Thoracic aorta (tissue), 2 donors: ENCODE measurements around the gene KIAA0753. TPM values are rescaled to one million over a fixed set of nuclear protein-coding genes. Genes with fewer than 3 reads are reported as not detected.

Experiments used
- ATAC-seq: fragments of 150-250 bp; one replicate; pipeline ENCODE4 v1.8.0; 2017; ENCODE audit warnings: low read depth; ENCODE audit not compliant: insufficient number of reproducible peaks, low FRiP score
- DNase-seq: peaks from one replicate; pipeline ENCODE4 v3.0.0-alpha.2; 2020; ENCODE audit warnings: low spot score
- H3K27ac ChIP-seq, 2 donors: fragments of 200-600 bp; sonication (generic); 1 replicate in 1 of 2; 2 replicates in 1 of 2; pipeline ENCODE4 v1.5.1; 2016; ENCODE audit warnings: mild to moderate bottlenecking in 2 of 2, moderate library complexity in 2 of 2
- H3K27me3 ChIP-seq: fragments of 200-600 bp; sonication (generic); replicated peaks from 2 replicates; pipeline ENCODE4 v1.6.0; 2016; ENCODE audit warnings: mild to moderate bottlenecking; ENCODE audit not compliant: insufficient read depth
- H3K36me3 ChIP-seq: fragments of 200-600 bp; sonication (generic); one replicate; pipeline ENCODE4 v1.5.1; 2016
- H3K4me1 ChIP-seq, 2 donors: fragments of 200-600 bp; sonication (generic); 1 replicate in 1 of 2; 2 replicates in 1 of 2; pipeline versions ENCODE4 v1.5.1 to v1.6.0; 2016; ENCODE audit warnings: low read depth in 2 of 2, mild to moderate bottlenecking in 1 of 2; ENCODE audit not compliant: control insufficient read depth in 1 of 2
- H3K4me3 ChIP-seq: fragments of 200-600 bp; sonication (generic); 2 replicates; pipeline ENCODE4 v1.5.1; 2016; ENCODE audit warnings: mild to moderate bottlenecking
- H3K9me3 ChIP-seq: fragments of 200-600 bp; sonication (generic); 2 replicates; pipeline ENCODE4 v1.5.1; 2016
- total RNA-seq, 2 donors: library from RNA; depleted of rRNA; stranded (reverse); fragments of >200 nt; gene quantifications; one replicate each; pipeline versions ENCODE4 v1.1.0 to v1.2.3, GENCODE V29; 2016
- TF ChIP-seq, protein P1 (sequence below): fragments of 200-600 bp; sonication (generic); IDR thresholded peaks from one replicate; pipeline ENCODE4 v1.5.1; 2019; ENCODE audit warnings: antibody characterized with exemption

KIAA0753 gene
- total RNA-seq, 2 donors from 2014 or later = 15.9 to 27.5 TPM

DNA sequence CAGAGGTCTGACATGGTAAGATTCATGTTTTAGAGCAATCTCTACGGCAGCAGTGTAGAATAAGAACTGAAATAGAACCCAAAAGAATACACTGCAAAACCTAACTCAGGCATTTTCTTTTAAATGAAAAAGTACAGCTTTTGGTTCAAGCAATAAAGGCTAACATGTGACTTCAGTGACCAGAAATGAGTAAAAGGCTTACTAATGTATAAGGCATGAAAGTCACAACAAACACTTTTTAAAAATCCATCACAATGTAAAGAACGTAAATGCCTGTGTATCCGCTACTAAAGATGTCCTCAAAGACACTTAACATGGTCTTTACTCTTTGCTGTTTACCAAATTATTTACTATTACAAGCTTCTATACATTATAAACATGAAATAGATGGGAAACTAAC, 16.6 kb downstream of the KIAA0753 start:
- no peak for ATAC-seq
- Histone ChIP-seq H3K4me3 (no peak overlapping the region), H3K36me3 (peaks cover 13% of the 10 kb centered on the region), H3K9me3 (no peaks in the 10 kb centered on the region), H3K4me1 (no peaks in the 10 kb centered on the region), H3K27ac (no peak overlapping the region), H3K27me3 (no peaks in the 10 kb centered on the region)
- no peak for DNase-seq
- TF ChIP-seq, protein P1, sequence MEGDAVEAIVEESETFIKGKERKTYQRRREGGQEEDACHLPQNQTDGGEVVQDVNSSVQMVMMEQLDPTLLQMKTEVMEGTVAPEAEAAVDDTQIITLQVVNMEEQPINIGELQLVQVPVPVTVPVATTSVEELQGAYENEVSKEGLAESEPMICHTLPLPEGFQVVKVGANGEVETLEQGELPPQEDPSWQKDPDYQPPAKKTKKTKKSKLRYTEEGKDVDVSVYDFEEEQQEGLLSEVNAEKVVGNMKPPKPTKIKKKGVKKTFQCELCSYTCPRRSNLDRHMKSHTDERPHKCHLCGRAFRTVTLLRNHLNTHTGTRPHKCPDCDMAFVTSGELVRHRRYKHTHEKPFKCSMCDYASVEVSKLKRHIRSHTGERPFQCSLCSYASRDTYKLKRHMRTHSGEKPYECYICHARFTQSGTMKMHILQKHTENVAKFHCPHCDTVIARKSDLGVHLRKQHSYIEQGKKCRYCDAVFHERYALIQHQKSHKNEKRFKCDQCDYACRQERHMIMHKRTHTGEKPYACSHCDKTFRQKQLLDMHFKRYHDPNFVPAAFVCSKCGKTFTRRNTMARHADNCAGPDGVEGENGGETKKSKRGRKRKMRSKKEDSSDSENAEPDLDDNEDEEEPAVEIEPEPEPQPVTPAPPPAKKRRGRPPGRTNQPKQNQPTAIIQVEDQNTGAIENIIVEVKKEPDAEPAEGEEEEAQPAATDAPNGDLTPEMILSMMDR = no peak

DNA sequence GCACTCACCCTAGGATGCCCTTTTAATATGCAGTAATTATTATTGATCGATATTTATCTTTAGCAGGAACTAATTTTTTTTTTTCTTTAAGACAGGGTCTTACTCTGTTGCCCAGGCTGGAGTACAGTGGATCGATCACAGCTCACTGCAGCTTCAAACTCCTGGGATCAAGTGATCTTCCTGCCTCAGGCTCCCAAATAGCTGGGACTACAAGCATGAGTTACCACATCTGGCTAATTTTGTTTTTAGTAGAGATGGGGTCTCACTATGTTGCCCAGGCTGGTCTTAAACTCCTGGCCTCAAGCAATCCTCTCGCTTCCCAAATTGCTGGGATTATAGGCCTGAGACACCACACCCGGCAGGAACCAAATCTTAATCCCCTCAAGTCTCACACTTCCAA, 29.3 kb downstream of the KIAA0753 start:
- Histone ChIP-seq H3K36me3 (peaks cover 31% of the 10 kb centered on the region), H3K9me3 (no peaks in the 10 kb centered on the region), H3K4me3 (no peak overlapping the region), H3K27me3 (no peaks in the 10 kb centered on the region), H3K27ac (no peak overlapping the region), H3K4me1 (no peaks in the 10 kb centered on the region)
- TF ChIP-seq, protein P1 = no peak
- DNase-seq = no peak
- ATAC-seq = no peak

DNA sequence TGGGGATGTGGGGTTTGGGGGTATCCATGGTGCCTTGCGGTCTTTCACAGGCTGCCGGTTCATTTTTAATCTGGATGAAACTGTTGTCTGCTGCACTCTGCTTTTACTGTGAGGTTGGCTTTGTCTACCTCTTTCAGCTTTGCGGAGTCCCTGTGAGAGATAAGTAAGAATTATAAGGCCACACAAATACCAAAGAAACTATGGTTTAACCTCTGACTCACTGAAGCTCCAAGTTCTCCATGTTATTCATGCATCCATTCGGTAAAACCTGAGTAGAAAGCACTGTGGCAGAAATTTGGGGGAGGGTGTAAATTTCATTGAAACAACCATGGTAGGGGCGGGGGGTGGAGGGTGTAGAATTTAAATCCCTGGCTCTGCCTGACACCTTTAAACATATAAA, 30.5 kb downstream of the KIAA0753 start:
- no peak for DNase-seq
- no peak for ATAC-seq
- Histone ChIP-seq H3K4me1 (no peaks in the 10 kb centered on the region), H3K4me3 (no peak overlapping the region), H3K9me3 (no peaks in the 10 kb centered on the region), H3K27ac (no peak overlapping the region), H3K27me3 (no peaks in the 10 kb centered on the region), H3K36me3 (peaks cover 31% of the 10 kb centered on the region)
- TF ChIP-seq, protein P1 = no peak

DNA sequence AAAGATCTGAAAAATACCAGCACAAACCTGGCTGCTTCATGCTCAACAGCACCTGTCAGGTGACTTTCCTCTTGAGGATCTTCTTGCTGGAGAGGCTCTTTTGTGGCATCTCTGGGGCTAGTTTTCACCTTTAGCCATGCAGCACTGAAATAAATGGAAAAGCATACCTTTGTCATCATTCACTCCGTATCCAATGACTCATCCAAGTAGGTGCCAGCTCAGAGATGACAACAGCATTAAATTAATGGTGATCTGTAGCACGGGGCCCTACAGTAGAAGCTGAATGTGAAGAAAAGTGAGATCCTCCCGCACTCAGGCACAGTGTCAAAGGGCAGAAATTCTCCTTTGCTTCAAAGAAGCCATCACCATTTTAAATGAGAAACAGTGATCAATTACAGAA, 32.2 kb downstream of the KIAA0753 start:
- DNase-seq (no peak), ATAC-seq (no peak)
- Histone ChIP-seq H3K36me3 (peaks cover 31% of the 10 kb centered on the region), H3K4me1 (peaks cover 0 to 8% of the 10 kb centered on the region in 2 donors), H3K4me3 (no peak overlapping the region), H3K27ac (no peak overlapping the region), H3K9me3 (no peaks in the 10 kb centered on the region), H3K27me3 (no peaks in the 10 kb centered on the region)
- TF ChIP-seq, protein P1 = no peak

DNA sequence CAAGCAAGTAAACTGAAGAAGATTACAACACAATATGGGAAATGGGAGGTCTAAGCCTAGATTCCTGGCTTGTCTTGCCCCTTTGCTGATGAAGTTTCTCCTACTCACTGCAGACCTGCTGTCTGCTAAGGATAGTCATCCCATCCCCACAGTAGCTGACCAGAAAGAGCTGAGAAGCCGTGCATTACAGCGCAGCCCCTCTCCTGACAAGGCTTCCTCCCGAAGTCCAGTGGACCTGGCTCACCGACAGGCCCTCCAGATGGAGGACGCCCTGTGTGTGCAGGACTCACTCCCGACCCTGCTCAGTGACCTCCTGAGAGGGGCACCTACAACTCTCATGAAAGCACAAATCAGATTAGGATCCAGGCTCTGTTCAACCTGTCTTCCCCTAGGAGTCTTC, 35.4 kb downstream of the KIAA0753 start:
- TF ChIP-seq, protein P1 = no peak
- no peak for ATAC-seq
- no peak overlapping the region for H3K4me3 ChIP-seq
- H3K36me3 ChIP-seq = peaks cover 25% of the 10 kb centered on the region
- DNase-seq = no peak
- peaks cover 0 to 14% of the 10 kb centered on the region in 2 donors for H3K4me1 ChIP-seq
- H3K27ac ChIP-seq = no peak overlapping the region
- no peaks in the 10 kb centered on the region for H3K27me3 ChIP-seq
- no peaks in the 10 kb centered on the region for H3K9me3 ChIP-seq
